GM12872 (cell line): Measurements from ENCODE around the gene CPE.

Experiments used
- CTCF ChIP-seq: IDR thresholded peaks from 3 replicates; pipeline ENCODE4 v1.5.1; 2011; ENCODE audit warnings: low read depth, mild to moderate bottlenecking, low read length, moderate library complexity; ENCODE audit not compliant: insufficient read depth

The CPE gene

GRCh38 chr4:165516281-165516833 lies 137.5 kb downstream of the CPE start:
- no peak for TF ChIP-seq CTCF

DNA sequence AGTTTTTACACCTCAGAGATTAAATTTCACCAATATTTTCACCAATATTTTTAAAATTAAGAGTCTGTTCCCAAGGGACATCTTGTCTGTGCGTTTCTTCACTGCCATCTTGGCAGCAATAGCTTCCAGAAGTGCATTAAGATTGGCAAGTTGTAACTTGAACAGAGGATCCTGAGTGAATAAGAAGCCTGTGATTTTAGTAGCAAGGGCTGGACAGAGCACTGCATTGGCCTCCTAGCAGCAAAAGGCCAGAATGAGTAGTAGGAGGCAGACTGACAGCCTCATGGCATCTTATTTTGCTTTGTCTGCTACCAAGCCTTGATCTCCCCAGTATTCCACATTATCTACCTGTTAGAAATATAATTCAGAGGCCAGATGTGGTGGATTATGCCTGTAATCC lies 138.4 kb downstream of the CPE start:
- no peak for TF ChIP-seq CTCF

GRCh38 chr4:165518024-165518616 lies 139.3 kb downstream of the CPE start:
- TF ChIP-seq CTCF: no peak

DNA sequence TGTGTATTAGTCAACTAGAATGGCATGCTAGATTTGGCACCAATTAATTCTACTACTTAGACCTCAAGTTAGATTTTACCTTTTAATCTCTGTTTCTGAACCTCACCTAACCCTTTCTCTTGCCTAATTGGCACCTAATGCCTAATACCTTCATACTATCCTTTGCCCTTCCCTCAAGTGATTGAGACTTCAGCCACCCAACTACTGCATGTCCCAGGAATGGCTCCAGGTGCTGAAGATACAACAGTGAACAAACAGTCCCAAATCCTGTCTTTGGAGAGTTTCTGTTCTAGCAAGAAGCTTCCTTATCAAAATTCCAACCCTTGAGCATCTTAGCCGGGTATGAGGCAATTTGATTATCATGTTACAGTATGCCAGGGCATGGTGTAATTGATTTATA lies 139.9 kb downstream of the CPE start:
- no peak for TF ChIP-seq CTCF

DNA sequence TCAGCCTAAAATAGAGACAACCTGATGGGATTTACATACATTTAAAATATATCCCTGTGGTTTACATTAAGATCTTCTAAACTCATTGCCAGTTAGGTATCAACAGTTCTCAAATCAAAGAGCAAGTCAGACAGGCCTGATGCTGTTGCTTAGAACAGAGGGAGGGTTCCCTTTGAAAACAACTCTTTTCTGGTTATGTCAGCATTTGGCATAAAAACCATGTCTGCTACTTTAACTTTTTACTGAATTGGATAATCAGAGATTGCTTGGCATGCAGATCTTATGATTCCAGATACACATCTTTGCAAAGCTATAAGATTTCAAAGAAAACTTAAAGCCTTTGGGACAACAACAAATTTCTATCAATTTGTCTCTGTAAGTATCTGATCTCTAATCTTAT lies 140.8 kb downstream of the CPE start:
- no peak for TF ChIP-seq CTCF

GRCh38 chr4:165520086-165520485 lies 141.3 kb downstream of the CPE start:
- no peak for TF ChIP-seq CTCF

DNA sequence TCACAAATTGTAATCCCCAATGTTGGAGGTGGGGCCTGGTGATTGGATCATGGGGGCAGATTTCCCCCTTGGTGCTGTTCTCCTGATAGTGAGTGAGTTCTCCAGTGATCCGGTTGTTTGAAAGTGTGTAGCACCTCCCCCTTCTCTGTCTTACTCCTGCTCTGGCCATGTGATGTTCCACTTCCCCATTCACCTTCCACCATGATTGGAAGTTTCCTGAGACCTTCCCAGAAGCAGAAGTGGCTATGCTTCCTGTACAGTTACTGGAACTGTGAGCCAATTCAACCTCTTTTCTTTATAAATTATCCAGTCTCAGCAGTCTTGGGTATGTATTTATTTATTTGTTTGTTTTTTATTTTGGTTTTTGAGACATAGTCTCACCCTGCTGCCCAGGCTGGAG lies 143.2 kb downstream of the CPE start:
- TF ChIP-seq CTCF: no peak
